ENCODE data around the gene CD9. TPM values are rescaled to one million over a fixed set of nuclear protein-coding genes. Genes with fewer than 3 reads are reported as not detected.

The CD9 gene
- polyA plus RNA-seq, 1 of the 3 experiments (the other 2 are of a cell fraction), result 76.6 TPM

GRCh38 chr12:6237830-6238229 lies 37.6 kb downstream of the CD9 start:
- no peaks in the 10 kb centered on the region for H4K20me1 ChIP-seq (ENCODE audit: insufficient read depth)
- H3K79me2 ChIP-seq (ENCODE audit: insufficient read depth), result no peaks in the 10 kb centered on the region
- no peaks in the 10 kb centered on the region for H3K9me2 ChIP-seq
- no peaks in the 10 kb centered on the region for H3K27me3 ChIP-seq (ENCODE audit: insufficient read depth)
- ChIA-PET POLR2A (no interaction called here), CTCF (interaction anchor here (0.7 to 1.2 kb wide), 2 partner anchors 40 to 42 kb away, joined by 3 read pairs; no protein-coding TSS in a partner anchor)
- TF ChIP-seq USF1 (IDR thresholded peaks at IDR 0.05; ENCODE audit: borderline replicate concordance, low read depth), result no peak
- TF ChIP-seq CHD2 (IDR thresholded peaks at IDR 0.05; ENCODE audit: low read length, partially characterized antibody), result no peak
- TF ChIP-seq RCOR1 (IDR thresholded peaks at IDR 0.05; ENCODE audit: low read length), result no peak
- no peak for TF ChIP-seq PBX3 (IDR thresholded peaks at IDR 0.05)
- peaks cover 3% of the 10 kb centered on the region for H3F3A ChIP-seq (replicated peaks; ENCODE audit: insufficient read depth)
- no peaks in the 10 kb centered on the region for H3K9me3 ChIP-seq
- no peak overlapping the region for H3K27ac ChIP-seq (ENCODE audit: low read depth in 2 of 2, low read length in 1 of 2)
- H3K36me3 ChIP-seq (replicated peaks in 1 of 2; ENCODE audit: control insufficient read depth in 1 of 2, insufficient read depth in 2 of 2, low read length in 1 of 2), result peaks cover 0 to 3% of the 10 kb centered on the region in 2 experiments
- no peak overlapping the region for H2AFZ ChIP-seq (ENCODE audit: low read depth)
- H3K4me3 ChIP-seq (ENCODE audit: low read depth in 2 of 2, low read length in 1 of 2), result no peak overlapping the region
- H3K9ac ChIP-seq, result no peak overlapping the region
- peaks cover 0 to 31% of the 10 kb centered on the region in 2 experiments; a peak in 1 of 4 replicates for H3K4me1 ChIP-seq (ENCODE audit: control insufficient read depth in 1 of 2, insufficient read depth in 2 of 2, low read depth in 1 of 2, low read length in 1 of 2)
- no peak overlapping the region for H3K4me2 ChIP-seq
- WGBS (ENCODE audit: low lambda C conversion rate), result 95% methylated on average over 1 of the region's 1 CpG
- DNase-seq, result no peak

DNA sequence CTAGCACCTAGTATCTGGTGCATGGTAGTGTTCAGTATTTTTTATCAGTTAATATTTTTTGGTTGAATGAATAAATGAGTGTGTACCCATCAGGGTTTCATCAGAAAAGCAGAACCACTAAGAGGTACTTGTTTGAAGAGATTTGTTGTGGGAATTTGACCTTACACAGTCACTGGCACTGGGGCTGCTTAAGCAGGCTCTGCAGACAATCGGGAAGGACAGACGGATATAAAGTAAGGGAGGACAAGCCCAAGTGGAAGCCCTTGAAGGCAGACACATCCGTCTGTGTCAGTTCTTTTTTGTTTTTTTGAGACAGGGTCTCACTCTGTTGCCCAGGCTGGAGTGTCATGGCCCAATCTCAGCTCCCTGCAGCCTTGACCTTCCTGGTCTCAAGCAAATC lies 38.7 kb downstream of the CD9 start:
- DNase-seq, result no peak
- Histone ChIP-seq H3K27ac (ENCODE audit: low read depth in 2 of 2, low read length in 1 of 2) (no peak overlapping the region), H3K79me2 (ENCODE audit: insufficient read depth) (no peaks in the 10 kb centered on the region), H2AFZ (ENCODE audit: low read depth) (no peak overlapping the region), H3K4me1 (ENCODE audit: control insufficient read depth in 1 of 2, insufficient read depth in 2 of 2, low read depth in 1 of 2, low read length in 1 of 2) (peaks cover 0 to 20% of the 10 kb centered on the region in 2 experiments; a peak in 1 of 4 replicates), H3K4me2 (no peak overlapping the region), H3K36me3 (replicated peaks in 1 of 2; ENCODE audit: control insufficient read depth in 1 of 2, insufficient read depth in 2 of 2, low read length in 1 of 2) (peaks cover 0 to 3% of the 10 kb centered on the region in 2 experiments), H3K9me2 (no peaks in the 10 kb centered on the region), H3K4me3 (ENCODE audit: low read depth in 2 of 2, low read length in 1 of 2) (no peak overlapping the region), H3F3A (replicated peaks; ENCODE audit: insufficient read depth) (peaks cover 3% of the 10 kb centered on the region), H3K27me3 (ENCODE audit: insufficient read depth) (no peaks in the 10 kb centered on the region), H3K9ac (no peak overlapping the region), H3K9me3 (no peaks in the 10 kb centered on the region), H4K20me1 (ENCODE audit: insufficient read depth) (no peaks in the 10 kb centered on the region)
- 92% methylated on average over 3 of the region's 3 CpGs for WGBS (ENCODE audit: low lambda C conversion rate)
- ChIA-PET CTCF (no interaction called here), POLR2A (no interaction called here)
- TF ChIP-seq FOSL2 (IDR thresholded peaks at IDR 0.05; ENCODE audit: borderline replicate concordance, low read depth) (no peak), RXRA (IDR thresholded peaks at IDR 0.05; ENCODE audit: borderline replicate concordance, low read depth) (no peak), FOXM1 (IDR thresholded peaks at IDR 0.05; ENCODE audit: low read depth) (no peak), TAF1 (IDR thresholded peaks at IDR 0.05; ENCODE audit: borderline replicate concordance, low read depth, low read length) (no peak), CTCF (IDR thresholded peaks at IDR 0.05) (no peak), RCOR1 (IDR thresholded peaks at IDR 0.05; ENCODE audit: low read length) (no peak), CHD2 (IDR thresholded peaks at IDR 0.05; ENCODE audit: low read length, partially characterized antibody) (no peak), NRF1 (IDR thresholded peaks at IDR 0.05; ENCODE audit: low read depth, low read length) (no peak), RAD21 (IDR thresholded peaks at IDR 0.05; ENCODE audit: low read length) (no peak), PBX3 (IDR thresholded peaks at IDR 0.05) (no peak), SIN3A (IDR thresholded peaks at IDR 0.05; ENCODE audit: borderline replicate concordance, low read depth, low read length) (no peak), USF2 (IDR thresholded peaks at IDR 0.05; ENCODE audit: borderline replicate concordance, low read depth, low read length) (no peak), JUND (IDR thresholded peaks at IDR 0.05) (no peak), TCF12 (IDR thresholded peaks at IDR 0.05) (no peak), NFIC (IDR thresholded peaks at IDR 0.05; ENCODE audit: borderline replicate concordance) (no peak), SMC3 (IDR thresholded peaks at IDR 0.05; ENCODE audit: low read depth, low read length) (no peak)
- TF ChIP-seq, protein P1, sequence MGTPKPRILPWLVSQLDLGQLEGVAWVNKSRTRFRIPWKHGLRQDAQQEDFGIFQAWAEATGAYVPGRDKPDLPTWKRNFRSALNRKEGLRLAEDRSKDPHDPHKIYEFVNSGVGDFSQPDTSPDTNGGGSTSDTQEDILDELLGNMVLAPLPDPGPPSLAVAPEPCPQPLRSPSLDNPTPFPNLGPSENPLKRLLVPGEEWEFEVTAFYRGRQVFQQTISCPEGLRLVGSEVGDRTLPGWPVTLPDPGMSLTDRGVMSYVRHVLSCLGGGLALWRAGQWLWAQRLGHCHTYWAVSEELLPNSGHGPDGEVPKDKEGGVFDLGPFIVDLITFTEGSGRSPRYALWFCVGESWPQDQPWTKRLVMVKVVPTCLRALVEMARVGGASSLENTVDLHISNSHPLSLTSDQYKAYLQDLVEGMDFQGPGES (IDR thresholded peaks at IDR 0.05; ENCODE audit: low read depth, low read length), result no peak
